H1 (cell line): ENCODE results near the gene METRN. TPM values are rescaled to one million over a fixed set of nuclear protein-coding genes. Genes with fewer than 3 reads are reported as not detected.

Experiments used
- GABPA ChIP-seq: IDR thresholded peaks from 2 replicates; pipeline ENCODE4 v1.6.1; 2011; ENCODE audit warnings: mild to moderate bottlenecking, low read length, moderate library complexity, borderline replicate concordance; ENCODE audit not compliant: insufficient read depth
- MAFK ChIP-seq: IDR thresholded peaks from 2 replicates; pipeline ENCODE4 v1.6.1; 2012; ENCODE audit warnings: low read depth, mild to moderate bottlenecking, improper control_type of control experiment, low read length
- NANOG ChIP-seq: IDR thresholded peaks from 2 replicates; pipeline ENCODE4 v1.6.1; 2011; ENCODE audit warnings: low read length, low read depth, mild to moderate bottlenecking, inconsistent platforms; ENCODE audit not compliant: insufficient read depth, poor library complexity, severe bottlenecking
- SIRT6 ChIP-seq: IDR thresholded peaks from one replicate; pipeline ENCODE4 v1.7.1; 2012; ENCODE audit warnings: low read length, inconsistent platforms
- ZNF274 ChIP-seq: IDR thresholded peaks from 2 replicates; pipeline ENCODE4 v1.7.0; 2012; ENCODE audit warnings: low read length, borderline replicate concordance; ENCODE audit errors: extremely low read depth
- polyA plus RNA-seq, 7 experiments: library from polyadenylated mRNA; depleted of rRNA in 3 of 7; stranded (reverse) in 5 of 7; unstranded in 2 of 7; fragments of >200 nt in 5 of 7; fragments of 200-250 nt in 2 of 7; gene quantifications; 1 replicate in 5 of 7; 2 replicates in 1 of 7; 4 replicates in 1 of 7; pipeline versions ENCODE4 v1.2.1 to v1.2.3, GENCODE V29; 2011 to 2013; ENCODE audit warnings: missing spikeins in 2 of 7, mixed read lengths in 2 of 7
- total RNA-seq: library from RNA; stranded (reverse); fragmentation: NEBNext Ultra II Directional; extraction: Animal tissue kit (Norgen Biotek cat#: 25700); gene quantifications from 2 replicates; pipeline ENCODE4 v1.2.1, GENCODE V29; 2021
- TF ChIP-seq, protein P1 (sequence below): IDR thresholded peaks from 2 replicates; pipeline ENCODE4 v1.6.1; 2011; ENCODE audit warnings: low read length, improper control_type of control experiment

Gene METRN
- total and polyA plus RNA-seq, 2 of the 8 experiments (the other 6 are each of a cell fraction or from before 2014, with no cell fraction given) = 18.7 to 25.8 TPM

DNA sequence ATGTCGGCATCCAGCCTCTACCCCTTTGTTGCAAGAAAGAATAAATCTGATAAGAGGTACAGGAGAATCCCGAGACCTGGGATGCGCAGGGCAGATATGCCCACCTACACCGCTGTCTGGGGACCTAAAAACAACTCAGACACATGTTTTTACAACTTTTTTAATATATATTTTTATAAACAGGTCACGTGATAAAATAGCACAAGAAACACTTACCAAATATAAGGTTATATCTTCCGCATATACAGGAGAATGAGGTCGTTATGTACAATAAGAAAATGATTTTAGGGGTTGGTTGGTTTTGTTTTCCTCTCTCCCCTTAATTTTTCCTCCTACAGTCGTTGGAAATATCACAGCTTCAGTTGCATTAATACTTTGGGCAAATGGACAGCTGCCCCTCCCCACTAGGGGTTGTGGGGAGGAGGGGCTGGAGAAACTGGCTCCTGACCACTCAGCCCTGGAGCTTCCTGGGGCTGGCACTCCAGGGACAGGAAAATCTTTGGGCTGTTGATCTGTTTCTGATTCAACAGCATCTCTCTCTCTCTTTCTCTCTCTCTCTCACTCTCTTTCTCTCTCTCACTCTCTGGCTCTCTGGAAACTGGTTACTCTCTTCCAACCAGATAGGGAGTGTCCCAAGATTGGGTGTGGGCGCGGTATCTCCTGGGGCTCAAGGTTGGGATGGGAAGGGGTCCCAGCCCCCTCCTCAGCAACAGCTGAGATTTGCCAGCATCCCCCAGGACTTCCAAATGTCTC is 22.4 kb upstream of the METRN start (continued):
- TF ChIP-seq, protein P1, sequence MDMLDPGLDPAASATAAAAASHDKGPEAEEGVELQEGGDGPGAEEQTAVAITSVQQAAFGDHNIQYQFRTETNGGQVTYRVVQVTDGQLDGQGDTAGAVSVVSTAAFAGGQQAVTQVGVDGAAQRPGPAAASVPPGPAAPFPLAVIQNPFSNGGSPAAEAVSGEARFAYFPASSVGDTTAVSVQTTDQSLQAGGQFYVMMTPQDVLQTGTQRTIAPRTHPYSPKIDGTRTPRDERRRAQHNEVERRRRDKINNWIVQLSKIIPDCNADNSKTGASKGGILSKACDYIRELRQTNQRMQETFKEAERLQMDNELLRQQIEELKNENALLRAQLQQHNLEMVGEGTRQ = no peak
- TF ChIP-seq MAFK (no peak), GABPA (no peak), SIRT6 (no peak), NANOG (no peak), ZNF274 (no peak)
